SU-DHL-6 (cell line): ENCODE results near the gene RAD51B.

Source experiments
- CTCF ChIP-seq: fragments of 200-600 bp; sonication (generic); IDR thresholded peaks from one replicate; pipeline ENCODE4 v1.5.1; 2017; ENCODE audit warnings: antibody characterized with exemption, mild to moderate bottlenecking, low read length, moderate library complexity; ENCODE audit not compliant: insufficient read depth, poor library complexity, severe bottlenecking
- EZH2phosphoT487 ChIP-seq: fragments of 200-600 bp; sonication (generic), shearing (Covaris generic); conservative IDR thresholded peaks from 2 replicates; pipeline ENCODE4 v1.6.1; 2018; ENCODE audit warnings: mild to moderate bottlenecking, antibody characterized with exemption, low read length, moderate library complexity, mixed read lengths

GRCh38 chr14:67999705-68000384 lies 180.3 kb downstream of the RAD51B start:
- TF ChIP-seq EZH2phosphoT487 (no peak), CTCF (no peak)
